ENCODE data around the gene FAM53B. TPM values are rescaled to one million over a fixed set of nuclear protein-coding genes. Genes with fewer than 3 reads are reported as not detected.

The FAM53B gene
- polyA plus RNA-seq, 1 of the 3 experiments (the other 2 are of a cell fraction) = 5.6 TPM

- TF ChIP-seq, protein P1, sequence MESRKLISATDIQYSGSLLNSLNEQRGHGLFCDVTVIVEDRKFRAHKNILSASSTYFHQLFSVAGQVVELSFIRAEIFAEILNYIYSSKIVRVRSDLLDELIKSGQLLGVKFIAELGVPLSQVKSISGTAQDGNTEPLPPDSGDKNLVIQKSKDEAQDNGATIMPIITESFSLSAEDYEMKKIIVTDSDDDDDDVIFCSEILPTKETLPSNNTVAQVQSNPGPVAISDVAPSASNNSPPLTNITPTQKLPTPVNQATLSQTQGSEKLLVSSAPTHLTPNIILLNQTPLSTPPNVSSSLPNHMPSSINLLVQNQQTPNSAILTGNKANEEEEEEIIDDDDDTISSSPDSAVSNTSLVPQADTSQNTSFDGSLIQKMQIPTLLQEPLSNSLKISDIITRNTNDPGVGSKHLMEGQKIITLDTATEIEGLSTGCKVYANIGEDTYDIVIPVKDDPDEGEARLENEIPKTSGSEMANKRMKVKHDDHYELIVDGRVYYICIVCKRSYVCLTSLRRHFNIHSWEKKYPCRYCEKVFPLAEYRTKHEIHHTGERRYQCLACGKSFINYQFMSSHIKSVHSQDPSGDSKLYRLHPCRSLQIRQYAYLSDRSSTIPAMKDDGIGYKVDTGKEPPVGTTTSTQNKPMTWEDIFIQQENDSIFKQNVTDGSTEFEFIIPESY (IDR thresholded peaks at IDR 0.05; ENCODE audit: borderline replicate concordance, low read depth) = no peak
- TF ChIP-seq USF1 (IDR thresholded peaks at IDR 0.05; ENCODE audit: borderline replicate concordance, low read depth) (no peak), MXI1 (IDR thresholded peaks at IDR 0.05; ENCODE audit: low read depth, low read length) (no peak), POLR2AphosphoS5 (IDR thresholded peaks at IDR 0.05; ENCODE audit: low read depth, low read length) (no peak), PBX3 (IDR thresholded peaks at IDR 0.05) (no peak), RAD21 (IDR thresholded peaks at IDR 0.05; ENCODE audit: low read length) (no peak)
Measured at GRCh38 chr10:124665558-124665957, 78.6 kb downstream of the FAM53B start (continued).

GRCh38 chr10:124665091-124665490 is 79.1 kb downstream of the FAM53B start:
- H3K9me2 ChIP-seq = no peaks in the 10 kb centered on the region
- DNase-seq = no peak
- H2AFZ ChIP-seq (ENCODE audit: low read depth) = no peak overlapping the region
- peaks cover 5% of the 10 kb centered on the region; the same call in 1 of the 2 replicates for H4K20me1 ChIP-seq (ENCODE audit: insufficient read depth)
- H3K9ac ChIP-seq = no peak overlapping the region
- H3F3A ChIP-seq (replicated peaks; ENCODE audit: insufficient read depth) = no peaks in the 10 kb centered on the region
- peaks cover 0 to 43% of the 10 kb centered on the region in 2 experiments; a peak in 1 of 4 replicates for H3K4me1 ChIP-seq (ENCODE audit: control insufficient read depth in 1 of 2, insufficient read depth in 2 of 2, low read depth in 1 of 2, low read length in 1 of 2)
- no peak overlapping the region for H3K4me2 ChIP-seq
- no peak overlapping the region; a peak in 1 of 4 replicates for H3K27ac ChIP-seq (ENCODE audit: low read depth in 2 of 2, low read length in 1 of 2)
- CTCF ChIA-PET = interaction anchor here (3.1 kb wide), 1 partner anchor 16 kb away, joined by 9 read pairs; no protein-coding TSS in a partner anchor
- 84% methylated on average over 2 of the region's 2 CpGs for WGBS (ENCODE audit: low lambda C conversion rate)
- H3K27me3 ChIP-seq (ENCODE audit: insufficient read depth) = no peaks in the 10 kb centered on the region
- peaks cover 0 to 2% of the 10 kb centered on the region in 2 experiments for H3K36me3 ChIP-seq (replicated peaks in 1 of 2; ENCODE audit: control insufficient read depth in 1 of 2, insufficient read depth in 2 of 2, low read length in 1 of 2)
- POLR2A ChIA-PET = no interaction called here
- H3K4me3 ChIP-seq (ENCODE audit: low read depth in 2 of 2, low read length in 1 of 2) = no peak overlapping the region
- H3K79me2 ChIP-seq (ENCODE audit: insufficient read depth) = 0 out of 2 replicates have a peak, but pooled peaks cover 5% of the 10 kb centered on the region
- no peak for TF ChIP-seq FOSL2 (IDR thresholded peaks at IDR 0.05; ENCODE audit: borderline replicate concordance, low read depth)
- no peaks in the 10 kb centered on the region for H3K9me3 ChIP-seq

GRCh38 chr10:124663766-124664360 is 80.3 kb downstream of the FAM53B start:
- no peak for DNase-seq
- H3F3A ChIP-seq (replicated peaks; ENCODE audit: insufficient read depth) = no peaks in the 10 kb centered on the region
- H3K79me2 ChIP-seq (ENCODE audit: insufficient read depth) = 0 out of 2 replicates have a peak, but pooled peaks cover 5% of the 10 kb centered on the region
- TF ChIP-seq CHD2 (IDR thresholded peaks at IDR 0.05; ENCODE audit: low read length, partially characterized antibody) (no peak), FOSL2 (IDR thresholded peaks at IDR 0.05; ENCODE audit: borderline replicate concordance, low read depth) (no peak), PBX3 (IDR thresholded peaks at IDR 0.05) (no peak), FOXJ3 (CRISPR knock-in tag; IDR thresholded peaks at IDR 0.05) (no peak), EP300 (IDR thresholded peaks at IDR 0.05; ENCODE audit: borderline replicate concordance in 1 of 2, low read depth in 1 of 2, low read length in 1 of 2) (no peak), MXI1 (IDR thresholded peaks at IDR 0.05; ENCODE audit: low read depth, low read length) (no peak), TCF12 (IDR thresholded peaks at IDR 0.05) (no peak), TEAD4 (IDR thresholded peaks at IDR 0.05; ENCODE audit: borderline replicate concordance, insufficient read depth) (no peak), FOXM1 (IDR thresholded peaks at IDR 0.05; ENCODE audit: low read depth) (no peak), JUND (IDR thresholded peaks at IDR 0.05) (no peak), USF1 (IDR thresholded peaks at IDR 0.05; ENCODE audit: borderline replicate concordance, low read depth) (no peak), NRF1 (IDR thresholded peaks at IDR 0.05; ENCODE audit: low read depth, low read length) (no peak)
- TF ChIP-seq, protein P2, sequence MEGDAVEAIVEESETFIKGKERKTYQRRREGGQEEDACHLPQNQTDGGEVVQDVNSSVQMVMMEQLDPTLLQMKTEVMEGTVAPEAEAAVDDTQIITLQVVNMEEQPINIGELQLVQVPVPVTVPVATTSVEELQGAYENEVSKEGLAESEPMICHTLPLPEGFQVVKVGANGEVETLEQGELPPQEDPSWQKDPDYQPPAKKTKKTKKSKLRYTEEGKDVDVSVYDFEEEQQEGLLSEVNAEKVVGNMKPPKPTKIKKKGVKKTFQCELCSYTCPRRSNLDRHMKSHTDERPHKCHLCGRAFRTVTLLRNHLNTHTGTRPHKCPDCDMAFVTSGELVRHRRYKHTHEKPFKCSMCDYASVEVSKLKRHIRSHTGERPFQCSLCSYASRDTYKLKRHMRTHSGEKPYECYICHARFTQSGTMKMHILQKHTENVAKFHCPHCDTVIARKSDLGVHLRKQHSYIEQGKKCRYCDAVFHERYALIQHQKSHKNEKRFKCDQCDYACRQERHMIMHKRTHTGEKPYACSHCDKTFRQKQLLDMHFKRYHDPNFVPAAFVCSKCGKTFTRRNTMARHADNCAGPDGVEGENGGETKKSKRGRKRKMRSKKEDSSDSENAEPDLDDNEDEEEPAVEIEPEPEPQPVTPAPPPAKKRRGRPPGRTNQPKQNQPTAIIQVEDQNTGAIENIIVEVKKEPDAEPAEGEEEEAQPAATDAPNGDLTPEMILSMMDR (IDR thresholded peaks at IDR 0.05) = no peak
- POLR2A ChIA-PET = no interaction called here
- H3K9me3 ChIP-seq = no peaks in the 10 kb centered on the region
- no peak overlapping the region for H3K9ac ChIP-seq
- peaks cover 5% of the 10 kb centered on the region; the same call in 1 of the 2 replicates for H4K20me1 ChIP-seq (ENCODE audit: insufficient read depth)
- H3K4me2 ChIP-seq = no peak overlapping the region
- H3K27ac ChIP-seq (ENCODE audit: low read depth in 2 of 2, low read length in 1 of 2) = no peak overlapping the region
- H3K4me1 ChIP-seq (ENCODE audit: control insufficient read depth in 1 of 2, insufficient read depth in 2 of 2, low read depth in 1 of 2, low read length in 1 of 2) = peaks cover 0 to 31% of the 10 kb centered on the region in 2 experiments; a peak in 1 of 4 replicates
- 97% methylated on average over 8 of the region's 11 CpGs for WGBS (ENCODE audit: low lambda C conversion rate)
- H2AFZ ChIP-seq (ENCODE audit: low read depth) = no peak overlapping the region
- no peak overlapping the region for H3K4me3 ChIP-seq (ENCODE audit: low read depth in 2 of 2, low read length in 1 of 2)
- H3K36me3 ChIP-seq (replicated peaks in 1 of 2; ENCODE audit: control insufficient read depth in 1 of 2, insufficient read depth in 2 of 2, low read length in 1 of 2) = peaks cover 0 to 2% of the 10 kb centered on the region in 2 experiments
- H3K9me2 ChIP-seq = no peaks in the 10 kb centered on the region
- H3K27me3 ChIP-seq (ENCODE audit: insufficient read depth) = no peaks in the 10 kb centered on the region
- CTCF ChIA-PET = interaction anchor here (1.6 to 3.1 kb wide), 2 partner anchors 15 to 16 kb away, joined by 3 to 9 read pairs; no protein-coding TSS in a partner anchor
